Motor neuron (in vitro differentiated cells): ENCODE measurements around the gene TRPM4. TPM values are rescaled to one million over a fixed set of nuclear protein-coding genes. Genes with fewer than 3 reads are reported as not detected.
A peak's percentile ranks its signal among the peaks of the same experiment; 100 is the strongest.
"Not testable (repeated sequence)": the region's sequence is repeated elsewhere in the genome, so short reads cannot be mapped to it uniquely, and the experiment has no call there.

Source experiments
- ATAC-seq, 8 experiments: fragments of 200-7000 bp; cut with Tn5 transposase; replicated peaks in 6 of 8; 2 replicates each; pipeline ENCODE4 v1.8.0; 2021; ENCODE audit warnings: mild to moderate bottlenecking in 8 of 8, moderate library complexity in 8 of 8
- H3K27ac ChIP-seq, 2 donors: fragments of 250-450 bp; sonication (Bioruptor Pico); 2 replicates each; pipeline ENCODE4 v1.9.0; 2021; ENCODE audit warnings: antibody characterized with exemption in 2 of 2, mild to moderate bottlenecking in 2 of 2, moderate library complexity in 1 of 2
- H3K4me1 ChIP-seq, 2 donors: fragments of 250-450 bp; sonication (Bioruptor Pico); replicated peaks in 1 of 2; 2 replicates each; pipeline ENCODE4 v1.6.1; 2021; ENCODE audit warnings: antibody characterized with exemption in 2 of 2, mild to moderate bottlenecking in 2 of 2, moderate library complexity in 1 of 2
- H3K4me3 ChIP-seq, 5 donors: fragments of 250-450 bp; sonication (Bioruptor Pico); 2 replicates each; pipeline ENCODE4 v1.9.0; 2021; ENCODE audit warnings: antibody characterized with exemption in 5 of 5, mild to moderate bottlenecking in 5 of 5, moderate library complexity in 4 of 5
- WGBS, 10 experiments: fragments of 450-650 bp; shearing (Covaris generic); methylation state at CpG; one replicate each; pipeline ENCODE4 v1.0.0; 2022; 5-methylcytosine and 5-hydroxymethylcytosine counted together
- in situ Hi-C, 9 experiments: fragments of 400-800 bp; cut with MboI; loops; one replicate each; pipeline ENCODE4 v1.15.0; 2021; ENCODE audit warnings: low sequenced_read_pairs in 9 of 9, low pct_unique_long_range_greater_than_20kb in 2 of 9; ENCODE audit not compliant: unreplicated experiment in 9 of 9
- total RNA-seq, 8 experiments: library from RNA; unstranded; fragments of 300-600 nt; gene quantifications; 2 replicates each; pipeline versions ENCODE4 v1.2.3 to v1.2.4, GENCODE V29; 2022

Gene TRPM4
- total RNA-seq, 8 experiments from 2014 or later, result 7.0 to 46.8 (median 16.4) TPM

DNA sequence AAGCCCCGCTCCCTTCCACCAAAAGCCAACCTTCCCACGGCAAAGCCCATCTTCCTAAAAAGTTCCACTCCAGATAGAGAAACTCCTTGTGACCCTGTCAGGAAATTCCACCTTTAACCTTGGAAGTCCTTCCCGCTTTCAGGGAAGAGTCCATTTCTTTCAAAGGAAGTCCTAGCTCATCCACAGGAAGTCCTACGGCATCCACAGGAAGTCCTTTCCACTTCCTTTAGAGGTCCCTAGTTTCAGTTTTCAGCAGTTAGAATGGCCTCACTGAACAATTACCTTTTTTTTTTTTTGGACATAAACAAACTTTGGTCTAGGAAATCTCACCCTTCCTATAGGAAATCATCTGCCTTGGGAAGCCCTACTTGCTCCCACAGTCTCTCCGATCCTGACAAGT, 31.7 kb downstream of the TRPM4 start:
- 50 to 100% (median 100%) methylated on average over 1 to 4 of the region's 5 CpGs; no CpG with 5 or more reads in 1 of the 10 experiments for WGBS, 10 experiments

DNA sequence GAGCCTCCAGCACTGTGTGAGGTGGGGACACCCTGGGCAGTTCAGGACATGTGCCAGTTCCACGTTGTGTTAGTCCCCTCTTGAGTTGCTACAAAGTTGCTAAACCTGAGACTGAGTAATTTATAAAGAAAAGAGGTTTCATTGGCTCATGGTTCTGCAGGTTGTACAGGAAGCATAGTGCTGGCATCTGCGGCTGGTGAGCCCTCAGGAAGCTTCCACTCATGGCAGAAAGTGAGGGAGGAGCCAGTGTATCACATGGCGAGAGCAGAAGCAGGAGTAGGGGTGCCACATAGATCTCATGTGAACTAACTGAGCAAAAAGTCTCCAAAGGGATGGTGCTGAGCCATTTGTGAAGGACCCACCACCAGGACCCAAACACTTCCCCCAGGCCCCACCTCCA, 33.2 kb downstream of the TRPM4 start:
- H3K27ac ChIP-seq, result no peak overlapping the region
- in situ Hi-C loops, result no loop called here
- 60 to 100% (median 80%) methylated on average over 2 to 3 of the region's 3 CpGs; no CpG with 5 or more reads in 5 of the 10 experiments for WGBS, 10 experiments
- no peaks in the 10 kb centered on the region for H3K4me1 ChIP-seq
- no peak overlapping the region for H3K4me3 ChIP-seq
- no peak for ATAC-seq

More for the DNA sequence above, 31.7 kb downstream of the TRPM4 start:
- H3K4me1 ChIP-seq, result no peaks in the 10 kb centered on the region
- no peak overlapping the region for H3K27ac ChIP-seq
- in situ Hi-C loops, result no loop called here
- H3K4me3 ChIP-seq, result no peak overlapping the region
- no peak for ATAC-seq

DNA sequence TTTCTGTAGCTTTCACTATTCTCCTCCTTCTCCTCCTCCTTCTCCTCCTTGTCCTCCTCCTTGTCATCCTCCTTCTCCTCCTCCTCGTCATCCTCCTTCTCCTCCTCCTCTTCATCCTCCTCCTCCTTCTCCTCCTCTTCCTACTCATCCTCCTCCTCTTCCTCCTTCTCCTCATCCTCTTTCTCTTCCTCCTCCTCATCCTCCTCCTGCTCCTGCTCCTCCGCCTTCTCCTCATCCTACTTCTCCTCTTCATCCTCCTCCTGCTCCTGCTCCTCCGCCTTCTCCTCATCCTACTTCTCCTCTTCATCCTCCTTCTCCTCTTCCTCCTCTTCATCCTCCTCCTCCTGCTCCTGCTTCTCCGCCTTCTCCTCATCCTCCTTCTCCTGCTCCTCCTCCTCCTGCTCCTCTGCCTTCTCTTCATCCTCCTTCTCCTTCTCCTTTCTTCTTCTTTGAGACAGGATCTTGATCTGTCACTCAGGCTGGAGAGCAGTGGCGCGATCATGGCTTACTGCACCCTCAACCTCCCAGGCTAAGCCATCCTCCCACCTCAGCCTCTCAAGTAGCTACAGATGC, 36.3 kb downstream of the TRPM4 start:
- 75 to 100% (median 91%) methylated on average over 1 to 6 of the region's 6 CpGs; no CpG with 5 or more reads in 2 of the 10 experiments for WGBS, 10 experiments
- in situ Hi-C loops, result no loop called here
- H3K4me1 ChIP-seq, result no peaks in the 10 kb centered on the region
- H3K27ac ChIP-seq, result no peak overlapping the region
- no peak for ATAC-seq
- no peak overlapping the region for H3K4me3 ChIP-seq

DNA sequence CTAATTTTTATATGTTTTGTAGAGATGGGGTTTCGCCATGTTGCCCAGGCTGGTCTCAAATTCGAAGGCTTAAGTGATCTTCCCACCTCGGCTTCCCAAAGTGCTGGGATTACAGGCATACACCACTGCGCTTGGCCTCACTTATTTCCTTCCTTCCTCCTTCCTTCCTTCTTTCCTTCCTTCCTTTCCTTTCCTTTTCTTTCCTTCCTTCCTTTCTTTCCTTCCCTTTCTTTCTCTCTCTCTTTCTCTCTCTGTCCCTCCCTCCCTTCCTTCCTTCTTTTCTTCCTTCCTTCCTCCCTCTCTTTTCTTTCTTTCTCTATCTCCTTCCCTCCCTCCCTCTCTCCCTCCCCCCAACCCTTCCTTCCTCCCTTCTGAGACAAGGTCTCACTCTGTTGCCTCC, 36.8 kb downstream of the TRPM4 start:
- 49 to 90% (median 81%) methylated on average over 1 to 4 of the region's 4 CpGs; no CpG with 5 or more reads in 1 of the 10 experiments for WGBS, 10 experiments
- in situ Hi-C loops, result no loop called here
- Histone ChIP-seq H3K4me1 (no peaks in the 10 kb centered on the region), H3K27ac (no peak overlapping the region), H3K4me3 (no peak overlapping the region)
- ATAC-seq, result no peak

DNA sequence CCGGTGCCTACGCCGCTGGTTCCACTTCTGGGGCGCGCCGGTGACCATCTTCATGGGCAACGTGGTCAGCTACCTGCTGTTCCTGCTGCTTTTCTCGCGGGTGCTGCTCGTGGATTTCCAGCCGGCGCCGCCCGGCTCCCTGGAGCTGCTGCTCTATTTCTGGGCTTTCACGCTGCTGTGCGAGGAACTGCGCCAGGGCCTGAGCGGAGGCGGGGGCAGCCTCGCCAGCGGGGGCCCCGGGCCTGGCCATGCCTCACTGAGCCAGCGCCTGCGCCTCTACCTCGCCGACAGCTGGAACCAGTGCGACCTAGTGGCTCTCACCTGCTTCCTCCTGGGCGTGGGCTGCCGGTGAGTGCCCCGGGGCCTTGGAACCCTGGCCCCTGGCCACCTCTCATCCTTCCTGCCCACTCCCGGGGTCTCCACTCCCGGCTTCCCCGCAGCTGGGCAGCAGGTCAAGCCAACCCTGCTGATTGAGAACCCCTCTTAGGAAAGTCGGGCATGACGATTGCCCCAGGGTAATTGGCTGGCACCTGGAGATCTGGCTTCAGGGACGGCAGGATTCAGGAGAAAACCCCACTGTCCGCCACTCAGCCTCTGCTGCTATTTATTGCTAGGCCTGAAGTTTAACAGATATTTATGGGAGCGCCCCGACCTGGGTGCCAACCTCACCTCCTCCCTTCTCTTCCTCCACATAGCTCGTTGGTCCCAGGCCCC, 39.1 kb downstream of the TRPM4 start:
- WGBS, 10 experiments, result 73 to 100% (median 89%) methylated on average over 3 to 21 of the region's 40 CpGs
- in situ Hi-C loops, result no loop called here
- ATAC-seq, result no peak
- H3K4me1 ChIP-seq, result no peaks in the 10 kb centered on the region
- H3K4me3 ChIP-seq, result no peak overlapping the region
- no peak overlapping the region for H3K27ac ChIP-seq

DNA sequence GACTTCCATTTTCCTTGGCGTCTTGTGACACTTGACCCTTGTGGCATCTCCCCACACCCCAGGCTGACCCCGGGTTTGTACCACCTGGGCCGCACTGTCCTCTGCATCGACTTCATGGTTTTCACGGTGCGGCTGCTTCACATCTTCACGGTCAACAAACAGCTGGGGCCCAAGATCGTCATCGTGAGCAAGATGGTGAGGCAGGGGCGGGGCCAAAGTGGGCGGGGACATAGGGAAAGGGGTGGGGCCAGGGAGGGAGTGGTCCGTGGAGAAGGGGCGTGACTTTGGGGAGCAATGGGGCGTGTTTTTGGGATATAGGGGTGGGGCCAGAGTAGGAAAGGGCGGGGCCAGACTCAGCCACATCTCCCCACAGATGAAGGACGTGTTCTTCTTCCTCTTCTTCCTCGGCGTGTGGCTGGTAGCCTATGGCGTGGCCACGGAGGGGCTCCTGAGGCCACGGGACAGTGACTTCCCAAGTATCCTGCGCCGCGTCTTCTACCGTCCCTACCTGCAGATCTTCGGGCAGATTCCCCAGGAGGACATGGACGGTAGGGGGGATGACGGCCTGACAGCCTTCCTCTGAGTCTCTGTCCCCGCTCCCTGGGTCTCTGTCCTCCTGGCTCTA, 42.8 kb downstream of the TRPM4 start:
- H3K4me3 ChIP-seq, result no peak overlapping the region
- WGBS, 10 experiments, result 93 to 100% (median 100%) methylated on average over 1 to 11 of the region's 29 CpGs; no CpG with 5 or more reads in 1 of the 10 experiments
- in situ Hi-C loops, result loop anchor here in 5 of 9 experiments (25.0 kb wide), 1 partner anchor 113 kb away; the partner anchor contains the start of gene SNRNP70 (in 5 of the 5)
- no peaks in the 10 kb centered on the region for H3K4me1 ChIP-seq
- no peak for ATAC-seq
- H3K27ac ChIP-seq, result no peak overlapping the region

DNA sequence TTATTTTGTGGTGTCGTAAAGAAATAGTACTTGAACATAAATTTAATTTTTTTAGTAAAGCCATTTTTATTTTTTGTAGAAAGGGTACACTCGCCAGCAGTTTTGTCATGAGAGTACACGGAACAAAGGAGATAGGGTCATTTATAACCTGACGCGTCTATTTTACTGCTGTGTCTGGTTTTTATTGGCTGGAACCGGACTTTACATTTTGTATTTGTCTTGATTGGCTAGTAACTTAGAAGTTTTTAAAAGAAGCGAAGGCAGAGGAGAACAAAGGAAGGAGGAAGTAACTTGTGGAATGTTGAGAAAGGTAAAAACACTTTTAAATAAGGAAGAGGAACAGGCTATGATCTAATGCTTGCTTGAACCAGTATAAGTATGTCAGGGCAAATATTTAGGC, 43.5 kb downstream of the TRPM4 start:
- in situ Hi-C loops, result loop anchor here in 5 of 9 experiments (25.0 kb wide), 1 partner anchor 114 kb away; the partner anchor contains the start of gene SNRNP70 (in 5 of the 5)
- Histone ChIP-seq H3K4me3 (no peak overlapping the region), H3K4me1 (no peaks in the 10 kb centered on the region), H3K27ac (no peak overlapping the region)
- 77 to 95% (median 91%) methylated on average over 3 to 7 of the region's 7 CpGs for WGBS, 10 experiments
- no peak for ATAC-seq

DNA sequence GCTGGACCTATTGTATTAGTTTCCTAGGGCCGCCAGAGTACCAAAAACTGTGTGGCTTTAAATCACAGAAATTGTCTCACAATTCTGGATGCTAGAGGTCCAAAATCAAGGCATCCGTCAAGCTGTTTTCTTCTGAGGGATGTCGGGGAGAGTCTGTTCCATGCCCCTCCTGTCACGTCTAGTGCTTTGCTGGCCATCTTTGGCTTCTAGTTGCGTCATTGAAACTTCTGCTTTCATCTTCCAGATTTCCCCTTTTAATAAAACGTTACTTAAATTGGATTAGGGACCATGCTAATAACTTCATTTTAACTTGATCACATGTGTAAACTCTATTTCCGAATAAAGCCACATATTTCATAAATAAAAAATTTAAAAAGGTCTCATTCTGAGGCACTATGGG, 47.5 kb downstream of the TRPM4 start:
- no peak for ATAC-seq
- Histone ChIP-seq H3K27ac (no peak overlapping the region), H3K4me1 (peaks cover 6 to 11% of the 10 kb centered on the region in 2 donors), H3K4me3 (no peak overlapping the region)
- WGBS, 10 experiments, result 75 to 96% (median 91%) methylated on average over 2 to 7 of the region's 7 CpGs; no CpG with 5 or more reads in 1 of the 10 experiments
- in situ Hi-C loops, result loop anchor here in 5 of 9 experiments (25.0 kb wide), 1 partner anchor 118 kb away; the partner anchor contains the start of gene SNRNP70 (in 5 of the 5)

DNA sequence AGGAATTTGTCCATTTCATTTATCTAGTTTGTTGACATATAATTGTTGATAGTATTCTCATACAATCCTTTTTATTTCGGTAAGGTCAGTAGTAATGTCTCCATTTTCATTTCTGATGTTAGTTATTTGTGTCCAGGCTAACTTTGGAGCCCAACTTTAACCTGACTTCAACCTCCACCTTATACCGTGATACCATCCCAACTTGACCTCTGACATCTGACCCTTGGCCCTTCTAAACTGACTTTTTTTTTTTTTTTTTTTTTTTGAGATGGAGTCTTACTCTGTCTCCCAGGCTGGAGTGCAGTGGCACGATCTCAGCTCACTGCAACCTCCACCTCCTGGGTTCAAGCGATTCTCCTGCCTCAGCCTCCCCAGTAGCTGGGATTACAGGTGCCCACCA, 51.9 kb downstream of the TRPM4 start:
- not testable (repeated sequence) for H3K4me3 ChIP-seq, ATAC-seq, H3K27ac ChIP-seq
- peaks cover 6 to 11% of the 10 kb centered on the region in 2 donors for H3K4me1 ChIP-seq
- 68 to 100% (median 100%) methylated on average over 2 to 3 of the region's 4 CpGs; no CpG with 5 or more reads in 1 of the 10 experiments for WGBS, 10 experiments
- in situ Hi-C loops, result loop anchor here in 5 of 9 experiments (25.0 kb wide), 1 partner anchor 122 kb away; the partner anchor contains the start of gene SNRNP70 (in 5 of the 5)

DNA sequence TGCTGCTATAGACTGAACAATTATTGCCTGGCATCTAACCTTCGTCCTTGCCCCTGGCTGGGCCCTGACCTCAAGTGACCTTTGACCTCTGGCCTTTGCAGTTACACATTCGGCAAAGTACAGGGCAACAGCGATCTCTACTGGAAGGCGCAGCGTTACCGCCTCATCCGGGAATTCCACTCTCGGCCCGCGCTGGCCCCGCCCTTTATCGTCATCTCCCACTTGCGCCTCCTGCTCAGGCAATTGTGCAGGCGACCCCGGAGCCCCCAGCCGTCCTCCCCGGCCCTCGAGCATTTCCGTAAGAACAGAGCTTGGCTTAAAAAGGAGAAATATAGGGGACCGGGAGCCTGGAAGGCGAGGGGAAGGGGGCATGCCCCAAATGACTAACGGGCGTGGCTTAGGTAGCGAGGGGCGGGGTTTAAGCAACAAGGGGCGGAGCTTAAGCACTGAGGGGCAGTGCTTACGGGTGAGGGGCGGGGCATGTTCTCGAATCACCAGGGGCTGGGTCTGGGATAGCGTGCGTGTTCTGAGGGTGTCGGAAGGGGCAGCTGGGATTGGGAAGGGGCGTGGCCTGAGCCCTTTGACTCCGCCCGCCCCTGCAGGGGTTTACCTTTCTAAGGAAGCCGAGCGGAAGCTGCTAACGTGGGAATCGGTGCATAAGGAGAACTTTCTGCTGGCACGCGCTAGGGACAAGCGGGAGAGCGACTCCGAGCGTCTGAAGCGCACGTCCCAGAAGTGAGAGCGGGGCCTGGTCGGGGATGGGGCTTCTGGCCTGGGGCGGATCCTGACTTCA, 52.7 kb downstream of the TRPM4 start:
- 26 to 82% (median 58%) methylated on average over 5 to 12 of the region's 50 CpGs; no CpG with 5 or more reads in 5 of the 10 experiments for WGBS, 10 experiments
- ATAC-seq, result peak in 4 of 8 experiments; percentile 19 to 71 (median 42)
- in situ Hi-C loops, result loop anchor here in 5 of 9 experiments (25.0 kb wide), 1 partner anchor 123 kb away; the partner anchor contains the start of gene SNRNP70 (in 5 of the 5)
- Histone ChIP-seq H3K4me3 (no peak overlapping the region), H3K4me1 (peaks cover 6 to 11% of the 10 kb centered on the region in 2 donors), H3K27ac (no peak overlapping the region)

DNA sequence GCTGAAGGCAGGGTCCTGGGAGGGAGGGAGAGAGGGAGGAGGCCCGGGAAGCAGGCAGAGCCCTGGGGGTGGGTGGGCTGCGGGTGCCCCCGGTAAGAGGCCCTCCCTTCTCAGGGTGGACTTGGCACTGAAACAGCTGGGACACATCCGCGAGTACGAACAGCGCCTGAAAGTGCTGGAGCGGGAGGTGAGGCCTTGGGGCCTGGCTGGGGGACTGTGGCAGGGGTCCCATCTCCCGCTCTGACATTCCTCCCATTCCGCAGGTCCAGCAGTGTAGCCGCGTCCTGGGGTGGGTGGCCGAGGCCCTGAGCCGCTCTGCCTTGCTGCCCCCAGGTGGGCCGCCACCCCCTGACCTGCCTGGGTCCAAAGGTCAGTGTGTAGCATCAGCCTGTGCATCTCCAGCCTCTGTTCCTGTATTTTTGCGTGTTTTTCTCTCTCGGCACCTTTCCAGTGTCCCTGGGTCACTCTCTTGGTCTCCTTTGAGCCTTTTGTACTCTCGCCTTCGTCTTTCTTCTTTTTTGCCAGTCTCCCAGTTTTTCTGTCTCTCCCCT, 53.4 kb downstream of the TRPM4 start:
- H3K4me3 ChIP-seq, result no peak overlapping the region
- 79 to 100% (median 88%) methylated on average over 2 to 9 of the region's 19 CpGs; no CpG with 5 or more reads in 1 of the 10 experiments for WGBS, 10 experiments
- no peak overlapping the region for H3K27ac ChIP-seq
- H3K4me1 ChIP-seq, result peaks cover 6 to 11% of the 10 kb centered on the region in 2 donors
- ATAC-seq, result peak in 3 of 8 experiments; percentile 10 to 13 (median 13)
- in situ Hi-C loops, result loop anchor here in 5 of 9 experiments (25.0 kb wide), 1 partner anchor 124 kb away; the partner anchor contains the start of gene SNRNP70 (in 5 of the 5)
